HL-60 (cell line): ENCODE results near the gene CGA.

Source experiments
- DNase-seq, 2 experiments: peaks; one replicate each; pipeline ENCODE4 v3.0.0-alpha.2; 2010 to 2020; ENCODE audit warnings: low read depth in 1 of 2, low spot score in 1 of 2
- H3K27ac ChIP-seq: fragments of 250-450 bp; sonication (Bioruptor Pico); replicated peaks from 2 replicates; pipeline ENCODE4 v1.5.1; 2020; ENCODE audit warnings: mild to moderate bottlenecking, moderate library complexity
- H3K27me3 ChIP-seq: fragments of 250-450 bp; sonication (Bioruptor Pico); 2 replicates; pipeline ENCODE4 v1.5.1; 2021; ENCODE audit warnings: mild to moderate bottlenecking, moderate library complexity; ENCODE audit not compliant: insufficient read depth, poor library complexity, severe bottlenecking
- H3K4me3 ChIP-seq: replicated peaks from 2 replicates; pipeline ENCODE4 v1.5.1; 2011; ENCODE audit warnings: mild to moderate bottlenecking, control low read depth, low read length; ENCODE audit not compliant: insufficient read depth
- CTCF ChIP-seq: IDR thresholded peaks from one replicate; pipeline ENCODE4 v1.5.1; 2011; ENCODE audit warnings: low read length, control low read depth, inconsistent platforms; ENCODE audit not compliant: insufficient read depth
- GABPA ChIP-seq: IDR thresholded peaks from 2 replicates; pipeline ENCODE4 v1.6.1; 2012; ENCODE audit warnings: low read depth
- POLR2AphosphoS5 ChIP-seq: IDR thresholded peaks from 2 replicates; pipeline ENCODE4 v1.6.1; 2012; ENCODE audit warnings: low read depth
- SPI1 ChIP-seq: IDR thresholded peaks from 2 replicates; pipeline ENCODE4 v1.6.1; 2012; ENCODE audit warnings: low read depth, mild to moderate bottlenecking, borderline replicate concordance
- TF ChIP-seq, protein P1 (sequence below): IDR thresholded peaks from 2 replicates; pipeline ENCODE4 v1.6.1; 2012; ENCODE audit warnings: low read depth; ENCODE audit not compliant: insufficient replicate concordance

CGA gene

DNA sequence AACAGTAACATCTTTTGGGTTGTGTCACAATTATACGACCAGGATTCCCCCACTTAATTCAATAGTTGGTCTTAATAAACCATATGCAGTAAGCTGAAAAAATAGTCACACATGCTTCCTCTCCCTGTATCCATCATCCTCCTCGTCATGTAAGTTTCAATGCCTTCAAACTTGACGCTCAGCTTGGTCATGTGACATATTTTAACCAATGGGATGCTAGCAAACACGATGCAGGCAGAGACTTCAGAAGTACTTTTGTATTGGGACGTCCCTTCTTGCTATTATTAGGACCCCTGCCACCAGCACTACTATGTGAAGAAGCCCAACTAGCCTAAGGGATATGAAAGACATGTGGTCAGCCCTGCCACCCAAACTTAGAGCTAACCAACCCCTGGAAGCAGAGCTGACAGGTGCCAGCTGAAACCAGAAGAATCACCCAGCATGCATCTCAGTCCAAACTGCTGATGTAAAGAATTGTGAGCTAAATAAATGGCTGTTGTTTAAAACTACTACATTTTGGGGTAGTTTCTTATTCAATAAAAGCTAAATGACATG, 49.3 kb downstream of the CGA start:
- peaks cover 11% of the 10 kb centered on the region for H3K27me3 ChIP-seq
- TF ChIP-seq SPI1, result no peak
- no peak for TF ChIP-seq POLR2AphosphoS5
- no peak for TF ChIP-seq CTCF
- TF ChIP-seq, protein P1, sequence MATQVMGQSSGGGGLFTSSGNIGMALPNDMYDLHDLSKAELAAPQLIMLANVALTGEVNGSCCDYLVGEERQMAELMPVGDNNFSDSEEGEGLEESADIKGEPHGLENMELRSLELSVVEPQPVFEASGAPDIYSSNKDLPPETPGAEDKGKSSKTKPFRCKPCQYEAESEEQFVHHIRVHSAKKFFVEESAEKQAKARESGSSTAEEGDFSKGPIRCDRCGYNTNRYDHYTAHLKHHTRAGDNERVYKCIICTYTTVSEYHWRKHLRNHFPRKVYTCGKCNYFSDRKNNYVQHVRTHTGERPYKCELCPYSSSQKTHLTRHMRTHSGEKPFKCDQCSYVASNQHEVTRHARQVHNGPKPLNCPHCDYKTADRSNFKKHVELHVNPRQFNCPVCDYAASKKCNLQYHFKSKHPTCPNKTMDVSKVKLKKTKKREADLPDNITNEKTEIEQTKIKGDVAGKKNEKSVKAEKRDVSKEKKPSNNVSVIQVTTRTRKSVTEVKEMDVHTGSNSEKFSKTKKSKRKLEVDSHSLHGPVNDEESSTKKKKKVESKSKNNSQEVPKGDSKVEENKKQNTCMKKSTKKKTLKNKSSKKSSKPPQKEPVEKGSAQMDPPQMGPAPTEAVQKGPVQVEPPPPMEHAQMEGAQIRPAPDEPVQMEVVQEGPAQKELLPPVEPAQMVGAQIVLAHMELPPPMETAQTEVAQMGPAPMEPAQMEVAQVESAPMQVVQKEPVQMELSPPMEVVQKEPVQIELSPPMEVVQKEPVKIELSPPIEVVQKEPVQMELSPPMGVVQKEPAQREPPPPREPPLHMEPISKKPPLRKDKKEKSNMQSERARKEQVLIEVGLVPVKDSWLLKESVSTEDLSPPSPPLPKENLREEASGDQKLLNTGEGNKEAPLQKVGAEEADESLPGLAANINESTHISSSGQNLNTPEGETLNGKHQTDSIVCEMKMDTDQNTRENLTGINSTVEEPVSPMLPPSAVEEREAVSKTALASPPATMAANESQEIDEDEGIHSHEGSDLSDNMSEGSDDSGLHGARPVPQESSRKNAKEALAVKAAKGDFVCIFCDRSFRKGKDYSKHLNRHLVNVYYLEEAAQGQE, result no peak
- TF ChIP-seq GABPA, result no peak
- H3K4me3 ChIP-seq, result no peak overlapping the region
- H3K27ac ChIP-seq, result no peak overlapping the region
- DNase-seq, result no peak

DNA sequence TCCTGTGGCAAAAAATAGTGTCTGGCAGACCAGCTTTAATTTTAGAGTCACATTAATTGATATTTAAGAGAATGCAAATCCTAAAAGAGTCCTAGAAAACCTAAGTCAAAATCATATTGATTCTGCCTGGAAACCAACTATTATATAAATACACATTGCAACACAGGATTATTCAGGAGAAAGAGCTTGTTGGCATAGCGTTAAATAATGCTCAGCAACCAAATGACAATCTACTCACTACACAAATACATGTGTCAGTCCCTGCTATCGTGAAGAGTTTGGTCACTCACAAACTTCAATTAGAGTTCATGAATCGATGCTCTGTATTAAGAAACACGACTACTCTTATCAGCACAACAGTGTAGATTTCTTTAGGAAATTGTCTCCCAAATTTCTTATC, 54.2 kb downstream of the CGA start:
- no peak for DNase-seq
- no peak overlapping the region for H3K27ac ChIP-seq
- TF ChIP-seq SPI1 (no peak), POLR2AphosphoS5 (no peak), CTCF (no peak), GABPA (no peak)
- TF ChIP-seq, protein P1, result no peak
- peaks cover 4% of the 10 kb centered on the region for H3K27me3 ChIP-seq
- no peak overlapping the region for H3K4me3 ChIP-seq
